ENCODE data around the gene FHDC1.

Gene FHDC1

DNA sequence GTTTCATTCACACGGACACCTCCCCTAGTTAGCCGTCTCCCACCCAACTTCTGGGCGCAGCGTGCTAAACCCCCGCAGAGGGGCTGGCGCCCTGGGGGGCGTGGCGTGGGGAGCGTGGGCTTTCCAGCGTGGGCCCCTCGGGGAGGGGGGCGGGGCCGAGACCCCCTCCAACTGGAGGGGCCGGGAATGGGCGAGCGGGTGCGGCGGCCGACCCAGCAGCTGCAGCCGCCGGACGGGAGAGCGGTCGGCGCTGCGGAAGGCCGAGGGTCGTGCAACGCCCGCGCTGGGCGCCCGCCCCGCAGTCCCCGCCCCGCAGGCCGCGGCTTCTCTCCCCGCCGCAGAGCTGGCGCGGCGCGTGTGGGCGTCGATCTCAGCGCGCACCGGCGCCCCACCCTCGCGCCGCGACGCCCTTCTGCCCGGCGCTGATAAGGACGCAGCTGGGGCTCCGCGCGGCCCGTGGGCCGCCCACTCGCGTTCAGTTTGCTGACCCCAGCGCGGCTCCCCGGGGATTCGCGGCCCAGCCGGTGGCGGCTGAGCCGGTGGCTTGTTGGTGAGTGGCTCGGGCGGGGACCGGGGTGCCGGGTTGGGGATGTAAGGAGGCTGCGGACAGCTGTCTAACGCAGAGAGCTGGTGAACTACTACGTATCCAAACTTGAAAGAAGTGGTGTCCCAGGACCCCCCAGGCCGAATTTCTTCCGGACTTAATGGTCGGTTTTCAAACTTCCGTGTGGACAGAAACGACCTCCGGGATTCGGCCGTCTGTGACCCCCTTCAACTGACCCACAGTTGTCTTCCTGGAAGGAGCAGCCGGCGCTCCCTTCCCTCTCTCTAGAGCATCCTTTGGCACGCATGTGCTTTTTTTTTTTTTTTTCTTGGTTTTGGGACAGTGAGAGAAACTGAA lies 1.5 kb downstream of the FHDC1 start:
- DNase-seq = no peak

DNA sequence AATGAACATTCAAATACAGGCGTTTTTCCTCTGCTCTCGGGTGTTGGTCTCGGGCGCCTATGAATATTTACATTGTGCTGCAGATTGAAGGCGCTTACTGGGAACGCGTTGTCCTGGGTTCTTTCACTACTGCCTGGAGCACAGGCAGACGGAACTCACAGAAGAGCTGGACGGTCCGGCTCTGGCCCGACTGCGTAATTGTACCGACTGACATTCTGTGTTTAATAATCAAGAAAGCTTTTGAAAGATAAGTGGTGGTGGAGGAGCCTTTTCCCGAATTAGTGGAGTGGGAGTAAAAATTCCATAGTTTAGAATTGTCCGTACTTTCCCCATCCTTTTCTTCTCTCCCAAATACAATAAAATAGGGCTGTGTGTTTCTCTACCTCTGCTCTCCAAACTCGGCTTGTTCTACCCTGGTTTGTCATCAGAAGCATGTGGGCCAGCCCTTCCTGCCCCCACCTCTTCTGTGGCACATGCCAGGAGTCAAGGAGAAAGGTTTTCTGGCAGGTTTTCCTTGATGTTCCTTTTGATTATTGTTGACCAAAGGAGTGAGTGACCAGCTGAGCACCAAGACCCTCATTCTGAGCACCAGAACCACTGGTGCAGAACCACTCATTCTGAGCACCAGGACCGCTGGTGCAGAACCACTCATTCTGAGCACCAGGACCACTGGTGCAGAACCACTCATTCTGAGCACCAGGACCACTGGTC lies 2.3 kb downstream of the FHDC1 start:
- DNase-seq = no peak

- no peak for DNase-seq
Observed at GRCh38 chr4:152939621-152940020, 3.5 kb downstream of the FHDC1 start.

DNA sequence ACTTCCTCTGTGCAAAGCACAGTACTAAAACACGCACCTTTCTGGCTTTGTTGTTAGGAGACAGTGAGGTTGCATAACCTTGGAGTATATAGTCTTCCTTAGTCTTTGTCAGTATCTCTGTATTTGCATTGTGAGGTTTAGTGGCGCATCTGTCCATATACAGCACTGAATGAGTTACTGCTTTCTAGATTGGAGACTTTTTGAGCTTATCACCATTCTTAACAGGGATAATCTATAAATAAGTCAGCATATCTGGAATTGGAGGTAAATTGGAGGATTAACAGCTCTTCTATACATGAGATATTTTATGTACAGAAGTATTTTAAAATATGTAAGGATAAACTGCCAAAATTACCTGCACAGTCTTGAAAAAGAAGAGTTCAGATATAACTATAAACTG lies 4.3 kb downstream of the FHDC1 start:
- no peak for DNase-seq

DNA sequence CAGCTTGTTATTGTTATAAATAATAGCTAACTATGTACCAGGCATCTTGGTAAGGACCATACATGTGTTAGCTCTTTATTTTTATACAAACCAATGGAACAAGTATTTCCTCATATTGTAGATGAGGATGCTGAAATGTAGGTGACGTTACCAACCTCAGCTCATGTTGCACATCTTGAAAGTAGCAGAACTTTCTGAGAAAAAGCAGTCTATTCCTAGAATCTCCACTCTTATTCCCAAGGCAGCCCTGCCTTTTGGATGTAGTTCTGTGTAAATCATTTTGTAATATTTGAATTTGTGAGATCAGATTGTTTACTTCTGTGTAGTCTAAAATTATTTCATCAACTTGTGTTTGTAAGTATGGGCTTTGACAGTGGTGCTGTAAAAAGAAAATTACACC lies 5.3 kb downstream of the FHDC1 start:
- DNase-seq = no peak

- DNase-seq = no peak
Observed at GRCh38 chr4:152942346-152942745, 6.2 kb downstream of the FHDC1 start.

DNA sequence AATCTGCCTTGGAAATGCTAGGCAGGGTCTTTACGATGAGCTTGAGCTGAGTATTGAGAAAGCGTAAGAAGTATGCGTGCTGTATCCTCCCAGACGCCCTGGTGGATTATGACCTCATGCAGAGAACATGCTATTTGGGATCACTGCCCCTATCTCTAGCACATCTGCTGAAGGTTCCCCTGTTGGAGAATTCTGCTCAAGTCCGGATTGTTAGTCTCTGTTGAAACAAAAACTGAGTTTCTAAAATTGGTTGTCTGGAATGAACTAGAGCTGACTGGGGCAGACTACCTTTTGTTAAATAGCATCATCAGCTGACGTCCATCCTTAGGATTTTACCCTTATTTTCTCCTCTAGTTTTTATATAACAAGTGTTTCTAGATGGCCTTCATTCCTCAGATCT lies 7.5 kb downstream of the FHDC1 start:
- DNase-seq = no peak

- DNase-seq = no peak
Observed at GRCh38 chr4:152944666-152945320, 8.7 kb downstream of the FHDC1 start.

DNA sequence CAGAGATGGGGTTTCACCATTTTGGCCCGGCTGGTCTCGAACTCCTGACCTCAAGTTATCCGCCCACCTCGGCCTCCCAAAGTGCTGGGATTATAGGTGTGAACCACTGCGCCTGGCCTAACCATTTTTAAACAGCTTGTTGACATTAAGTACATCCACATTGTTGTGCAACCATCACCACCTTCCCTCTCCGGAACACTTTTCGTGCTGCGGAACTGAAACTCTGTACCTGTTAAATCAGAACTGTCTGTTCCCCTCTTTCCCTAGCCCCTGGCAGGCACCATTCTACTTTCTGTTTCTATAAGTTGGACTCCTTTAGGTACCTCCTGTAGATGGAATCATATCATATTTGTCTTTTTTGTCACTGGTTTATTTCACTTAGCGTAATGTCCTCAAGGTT lies 9.5 kb downstream of the FHDC1 start:
- DNase-seq = no peak

DNA sequence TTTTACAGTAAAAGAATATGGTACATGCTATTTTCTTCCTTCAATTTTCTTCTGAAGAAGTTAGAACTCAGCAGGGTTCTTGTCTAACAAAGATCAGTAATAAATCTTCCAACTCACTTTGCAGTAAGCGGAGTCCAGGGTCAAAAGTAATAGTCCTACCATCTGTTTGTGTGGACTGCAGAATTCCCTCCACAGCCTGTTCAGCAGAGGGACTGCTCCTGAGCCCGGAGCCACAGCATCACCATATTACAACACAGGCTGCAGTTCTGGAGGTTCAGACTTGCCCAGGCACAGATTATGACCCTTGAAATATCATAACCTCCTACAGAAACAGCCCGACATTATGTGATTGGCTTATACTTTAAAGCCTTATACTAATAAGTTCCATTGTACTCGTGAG lies 10.3 kb downstream of the FHDC1 start:
- DNase-seq = no peak

- DNase-seq = no peak
Observed at GRCh38 chr4:152947311-152947710, 11.2 kb downstream of the FHDC1 start.

DNA sequence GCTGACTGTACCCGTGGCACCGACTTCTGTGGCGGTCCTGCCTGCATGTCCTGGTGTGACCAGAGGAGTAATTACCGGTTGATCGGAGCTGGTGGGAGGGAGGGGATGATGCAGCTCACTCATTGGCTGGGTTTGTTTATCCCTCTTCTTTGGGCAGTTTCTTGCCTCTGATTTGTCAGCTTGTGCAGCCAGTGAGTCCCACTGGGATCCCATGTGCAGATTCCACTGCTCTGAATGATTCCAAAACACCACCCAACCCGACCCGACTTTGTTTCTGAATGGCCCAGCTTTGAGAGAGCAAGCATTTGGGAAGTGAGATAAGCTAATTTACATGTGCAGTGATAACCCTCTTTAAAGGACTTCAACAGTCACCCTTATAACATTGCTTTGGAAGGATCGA lies 13.8 kb downstream of the FHDC1 start:
- no peak for DNase-seq

- no peak for DNase-seq
Observed at GRCh38 chr4:152950402-152951274, 14.5 kb downstream of the FHDC1 start.

- DNase-seq = no peak
Observed at GRCh38 chr4:152951348-152951747, 15.2 kb downstream of the FHDC1 start.

GRCh38 chr4:152953514-152953913 lies 17.4 kb downstream of the FHDC1 start:
- DNase-seq = no peak

DNA sequence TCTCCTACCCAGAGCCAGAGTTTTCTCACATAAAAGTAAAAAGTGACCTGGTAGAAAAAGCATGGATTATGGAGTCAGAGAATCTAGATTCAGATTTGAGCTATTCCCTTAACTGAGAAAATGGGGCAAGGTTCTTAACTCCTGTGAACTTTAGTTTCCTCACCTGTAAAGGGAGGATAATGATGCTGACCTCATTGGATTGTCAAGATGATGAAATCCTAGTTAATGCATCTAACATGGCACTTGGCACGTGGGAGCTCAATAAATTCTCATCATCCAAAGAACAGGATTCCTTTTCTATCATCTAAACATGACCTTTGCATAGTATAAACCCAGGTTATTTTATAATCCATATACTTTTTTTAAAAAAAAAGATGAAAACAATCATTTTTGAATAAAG lies 18.6 kb downstream of the FHDC1 start:
- DNase-seq = no peak

GRCh38 chr4:152956147-152956546 lies 20.0 kb downstream of the FHDC1 start:
- DNase-seq = no peak

GRCh38 chr4:152956650-152957436 lies 20.7 kb downstream of the FHDC1 start:
- no peak for DNase-seq

- no peak for DNase-seq
Observed at GRCh38 chr4:152957437-152958171, 21.5 kb downstream of the FHDC1 start.

DNA sequence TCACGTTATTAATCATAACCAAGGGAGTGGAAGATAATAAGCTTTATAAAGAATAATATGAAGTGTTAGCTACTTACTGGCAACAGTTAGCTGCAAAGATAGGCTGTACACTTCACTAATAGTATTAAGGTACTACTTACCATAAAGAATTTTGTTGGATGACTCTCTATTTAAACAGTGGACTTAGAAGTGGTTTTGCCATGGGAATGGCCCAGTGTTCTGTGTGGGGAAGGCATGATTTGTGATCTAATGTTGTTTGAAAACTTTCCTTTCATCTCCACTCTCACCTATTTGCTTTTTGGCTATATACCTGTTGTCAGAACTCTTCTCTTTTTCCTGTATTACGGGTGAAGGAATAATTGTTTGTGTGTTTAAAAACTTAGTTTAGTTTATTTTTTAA lies 23.0 kb downstream of the FHDC1 start:
- DNase-seq = no peak

DNA sequence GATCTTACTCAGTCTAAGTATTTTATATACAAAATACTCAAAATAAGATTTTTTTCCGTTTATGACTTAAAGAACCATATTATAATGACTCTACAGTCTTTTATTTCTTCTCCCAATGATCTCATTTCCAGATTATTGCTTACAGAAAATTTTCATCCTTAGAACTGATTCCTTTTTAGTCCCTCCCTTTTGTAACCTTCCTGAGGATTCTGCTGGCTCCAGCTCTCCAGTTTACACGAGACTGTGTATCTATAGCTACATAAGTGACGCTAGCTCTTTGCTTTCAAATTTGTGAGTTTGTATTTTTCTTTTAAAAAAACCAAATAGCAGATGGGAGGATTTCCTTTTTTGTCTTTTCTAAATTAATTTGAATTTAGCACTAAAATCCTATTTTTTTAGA lies 24.0 kb downstream of the FHDC1 start:
- no peak for DNase-seq
